Neural progenitor cell (in vitro differentiated cells): ENCODE data around the gene DOCK9. TPM values are rescaled to one million over a fixed set of nuclear protein-coding genes. Genes with fewer than 3 reads are reported as not detected.

ENCODE experiments used
- DNase-seq: peaks from one replicate; pipeline ENCODE4 v3.0.0-alpha.2; 2016; ENCODE audit warnings: low spot score
- H2AFZ ChIP-seq: fragments of 200-600 bp; sonication (generic); replicated peaks from 2 replicates; pipeline ENCODE4 v1.6.1; 2016; ENCODE audit warnings: antibody characterized with exemption
- H3F3A ChIP-seq: fragments of 200-600 bp; sonication (generic); 2 replicates; pipeline ENCODE4 v1.6.1; 2016; ENCODE audit warnings: antibody characterized with exemption, low read depth
- H3K27ac ChIP-seq: fragments of 200-600 bp; sonication (generic); 2 replicates; pipeline ENCODE4 v1.5.1; 2016; ENCODE audit warnings: mild to moderate bottlenecking
- H3K27me3 ChIP-seq: fragments of 200-600 bp; sonication (generic); 2 replicates; pipeline ENCODE4 v1.6.1; 2016; ENCODE audit warnings: mild to moderate bottlenecking, moderate library complexity
- H3K36me3 ChIP-seq: fragments of 200-600 bp; sonication (generic); 2 replicates; pipeline ENCODE4 v1.5.1; 2016
- H3K4me1 ChIP-seq: fragments of 200-600 bp; sonication (generic); 2 replicates; pipeline ENCODE4 v1.6.1; 2016; ENCODE audit warnings: mixed run types
- H3K4me2 ChIP-seq: fragments of 200-600 bp; sonication (generic); 2 replicates; pipeline ENCODE4 v1.6.1; 2016
- H3K4me3 ChIP-seq: fragments of 200-600 bp; sonication (generic); 2 replicates; pipeline ENCODE4 v1.5.1; 2016
- H3K79me2 ChIP-seq: fragments of 200-600 bp; sonication (generic); 2 replicates; pipeline ENCODE4 v1.6.1; 2016; ENCODE audit warnings: low read depth
- H3K9ac ChIP-seq: fragments of 200-600 bp; sonication (generic); 2 replicates; pipeline ENCODE4 v1.6.1; 2016
- H3K9me3 ChIP-seq: fragments of 200-600 bp; sonication (generic); 2 replicates; pipeline ENCODE4 v1.5.1; 2016; ENCODE audit warnings: low read depth
- H4K20me1 ChIP-seq: fragments of 200-600 bp; sonication (generic); 2 replicates; pipeline ENCODE4 v1.6.1; 2016; ENCODE audit warnings: low read depth
- H3K27ac Mint-ChIP-seq: 3 replicates; pipeline ENCODE4 v1.8.0; 2021; ENCODE audit warnings: mixed read lengths
- H3K27me3 Mint-ChIP-seq: 2 replicates; pipeline ENCODE4 v1.8.0; 2022; ENCODE audit warnings: low read depth, mild to moderate bottlenecking, inconsistent platforms, moderate library complexity, mixed read lengths; ENCODE audit not compliant: insufficient read depth
- H3K36me3 Mint-ChIP-seq: 3 replicates; pipeline ENCODE4 v1.8.0; 2021; ENCODE audit warnings: mixed read lengths
- H3K4me1 Mint-ChIP-seq: 3 replicates; pipeline ENCODE4 v1.8.0; 2021; ENCODE audit warnings: mixed read lengths
- H3K4me3 Mint-ChIP-seq: 3 replicates; pipeline ENCODE4 v1.8.0; 2021; ENCODE audit warnings: mild to moderate bottlenecking, moderate library complexity, mixed read lengths
- H3K9me3 Mint-ChIP-seq: 3 replicates; pipeline ENCODE4 v1.8.0; 2020; ENCODE audit warnings: mixed read lengths
- CTCF ChIP-seq: fragments of 200-600 bp; sonication (generic); IDR thresholded peaks from 2 replicates; pipeline ENCODE4 v1.5.1; 2017; ENCODE audit warnings: antibody characterized with exemption, mild to moderate bottlenecking
- EZH2 ChIP-seq: fragments of 200-600 bp; sonication (generic); IDR thresholded peaks from 2 replicates; pipeline ENCODE4 v1.6.1; 2017; ENCODE audit warnings: antibody characterized with exemption, mild to moderate bottlenecking, moderate library complexity
- EZH2phosphoT487 ChIP-seq: fragments of 200-600 bp; sonication (generic); IDR thresholded peaks from 2 replicates; pipeline ENCODE4 v1.6.1; 2017; ENCODE audit warnings: antibody characterized with exemption
- total RNA-seq: library from RNA; depleted of rRNA; stranded (reverse); fragments of >200 nt; gene quantifications from 2 replicates; pipeline ENCODE4 v1.2.3, GENCODE V29; 2015; ENCODE audit warnings: low replicate concordance

The DOCK9 gene
- total RNA-seq, 1 donor from 2014 or later, result 16.6 TPM

GRCh38 chr13:99013951-99014350 is 36.1 kb upstream of the DOCK9 start:
- Histone ChIP-seq H2AFZ (no peak overlapping the region), H3F3A (no peaks in the 10 kb centered on the region), H3K36me3 (no peaks in the 10 kb centered on the region), H3K4me3 (no peak overlapping the region), H3K9ac (no peak overlapping the region), H3K4me2 (no peak overlapping the region), H3K27me3 (no peaks in the 10 kb centered on the region), H3K79me2 (no peaks in the 10 kb centered on the region), H3K27ac (no peak overlapping the region), H4K20me1 (no peaks in the 10 kb centered on the region), H3K9me3 (no peaks in the 10 kb centered on the region), H3K4me1 (no peaks in the 10 kb centered on the region)
- TF ChIP-seq CTCF (no peak), EZH2phosphoT487 (no peak), EZH2 (no peak)
- Mint-ChIP-seq H3K27ac (no peak overlapping the region), H3K36me3 (no peaks in the 10 kb centered on the region), H3K27me3 (no peaks in the 10 kb centered on the region), H3K4me3 (no peak overlapping the region), H3K4me1 (peaks cover 12% of the 10 kb centered on the region), H3K9me3 (no peaks in the 10 kb centered on the region)
- DNase-seq, result no peak

GRCh38 chr13:99012539-99012938 is 34.7 kb upstream of the DOCK9 start:
- Mint-ChIP-seq H3K27ac (no peak overlapping the region), H3K27me3 (no peaks in the 10 kb centered on the region), H3K9me3 (no peaks in the 10 kb centered on the region), H3K4me3 (no peak overlapping the region), H3K36me3 (no peaks in the 10 kb centered on the region), H3K4me1 (peaks cover 12% of the 10 kb centered on the region)
- H3F3A ChIP-seq, result no peaks in the 10 kb centered on the region
- no peaks in the 10 kb centered on the region for H3K79me2 ChIP-seq
- no peak overlapping the region for H3K4me2 ChIP-seq
- no peak for DNase-seq
- H4K20me1 ChIP-seq, result no peaks in the 10 kb centered on the region
- no peaks in the 10 kb centered on the region for H3K27me3 ChIP-seq
- H3K9ac ChIP-seq, result no peak overlapping the region
- H2AFZ ChIP-seq, result no peak overlapping the region
- H3K4me3 ChIP-seq, result no peak overlapping the region
- TF ChIP-seq CTCF (no peak), EZH2phosphoT487 (no peak), EZH2 (no peak)
- H3K27ac ChIP-seq, result no peak overlapping the region
- H3K36me3 ChIP-seq, result no peaks in the 10 kb centered on the region
- H3K9me3 ChIP-seq, result no peaks in the 10 kb centered on the region
- H3K4me1 ChIP-seq, result no peaks in the 10 kb centered on the region

GRCh38 chr13:99009987-99010551 is 32.2 kb upstream of the DOCK9 start:
- H3K9me3 ChIP-seq, result no peaks in the 10 kb centered on the region
- Mint-ChIP-seq H3K4me1 (peaks cover 5% of the 10 kb centered on the region), H3K9me3 (no peaks in the 10 kb centered on the region), H3K36me3 (no peaks in the 10 kb centered on the region), H3K4me3 (no peak overlapping the region), H3K27me3 (no peaks in the 10 kb centered on the region), H3K27ac (no peak overlapping the region)
- H3F3A ChIP-seq, result no peaks in the 10 kb centered on the region
- no peaks in the 10 kb centered on the region for H3K4me1 ChIP-seq
- no peak overlapping the region for H3K4me2 ChIP-seq
- no peak for DNase-seq
- no peaks in the 10 kb centered on the region for H3K27me3 ChIP-seq
- no peaks in the 10 kb centered on the region for H3K36me3 ChIP-seq
- TF ChIP-seq EZH2 (no peak), EZH2phosphoT487 (no peak), CTCF (no peak)
- H4K20me1 ChIP-seq, result no peaks in the 10 kb centered on the region
- H3K27ac ChIP-seq, result no peak overlapping the region
- no peaks in the 10 kb centered on the region for H3K79me2 ChIP-seq
- H3K4me3 ChIP-seq, result no peak overlapping the region
- H3K9ac ChIP-seq, result no peak overlapping the region
- H2AFZ ChIP-seq, result no peak overlapping the region
